ENCODE data around the gene DERL2. TPM values are rescaled to one million over a fixed set of nuclear protein-coding genes. Genes with fewer than 3 reads are reported as not detected.
A peak's percentile ranks its signal among the peaks of the same experiment; 100 is the strongest.
"Not testable (repeated sequence)": the region's sequence is repeated elsewhere in the genome, so short reads cannot be mapped to it uniquely, and the experiment has no call there.

Gene DERL2
- total RNA-seq, 1 experiment from 2014 or later, result 38.7 TPM

- peak; percentile 35 for ATAC-seq
- Histone ChIP-seq H3K27ac (ENCODE audit: low read length) (peak overlapping the region; percentile 62), H3K36me3 (ENCODE audit: low read depth, low read length) (peaks cover 31% of the 10 kb centered on the region; the same call in 1 of the 2 replicates), H3K4me1 (ENCODE audit: insufficient read depth, low read length) (peaks cover 20% of the 10 kb centered on the region), H4K20me1 (ENCODE audit: low read length) (peaks cover 5% of the 10 kb centered on the region; the same call in 1 of the 2 replicates), H3K27me3 (ENCODE audit: low read length) (no peaks in the 10 kb centered on the region), H2AFZ (ENCODE audit: low read length) (no peak overlapping the region), H3K4me3 (ENCODE audit: low read length) (peak overlapping the region; percentile 99), H3K9me2 (replicated peaks; ENCODE audit: low read length) (no peaks in the 10 kb centered on the region), H3K79me2 (ENCODE audit: low read length) (peaks cover 42% of the 10 kb centered on the region), H3K9ac (ENCODE audit: low read length) (peak overlapping the region; percentile 98), H3K4me2 (ENCODE audit: low read length) (peak overlapping the region; percentile 96), H3K9me3 (ENCODE audit: low read length) (no peaks in the 10 kb centered on the region), H3F3A (ENCODE audit: low read length, unreplicated experiment) (no peaks in the 10 kb centered on the region)
- DNase-seq, result peak; percentile 72
- ChIA-PET POLR2A (ENCODE audit: unreplicated experiment) (no interaction called here), CTCF (no interaction called here)
- BruUV-seq (replicated peaks), result TSS peak; percentile 59
- TF ChIP-seq EZH2 (IDR thresholded peaks at IDR 0.05; ENCODE audit: low read length, unreplicated experiment) (no peak), CTCF (conservative IDR thresholded peaks at IDR 0.05; ENCODE audit: low read depth, low read length) (no peak), EZH2phosphoT487 (IDR thresholded peaks at IDR 0.05; ENCODE audit: borderline replicate concordance, low read length) (no peak)
- intact Hi-C loops (cut with micrococcal nuclease), result no loop called here
Observed at GRCh38 chr17:5437721-5438317, 48.2 kb downstream of the DERL2 start.

- BruUV-seq (replicated peaks); H3K9ac ChIP-seq (ENCODE audit: low read length); H3K4me2 ChIP-seq (ENCODE audit: low read length); H3K9me3 ChIP-seq (ENCODE audit: low read length); H3K9me2 ChIP-seq (replicated peaks; ENCODE audit: low read length); intact Hi-C loops (cut with micrococcal nuclease); H3K4me3 ChIP-seq (ENCODE audit: low read length); H3F3A ChIP-seq (ENCODE audit: low read length, unreplicated experiment); ATAC-seq; H3K27me3 ChIP-seq (ENCODE audit: low read length); H3K27ac ChIP-seq (ENCODE audit: low read length); DNase-seq; H4K20me1 ChIP-seq (ENCODE audit: low read length); H2AFZ ChIP-seq (ENCODE audit: low read length): not testable (repeated sequence)
- ChIA-PET POLR2A (ENCODE audit: unreplicated experiment) (interaction anchor here (0.5 to 0.7 kb wide), 2 partner anchors 8 to 44 kb away, joined by 3 to 12 read pairs; no protein-coding TSS in a partner anchor), CTCF (interaction anchor here (0.7 kb wide), 1 partner anchor 483 kb away, joined by 12 read pairs; no protein-coding TSS in a partner anchor)
- H3K79me2 ChIP-seq (ENCODE audit: low read length), result peaks cover 42% of the 10 kb centered on the region
- peaks cover 20% of the 10 kb centered on the region for H3K4me1 ChIP-seq (ENCODE audit: insufficient read depth, low read length)
- peaks cover 46% of the 10 kb centered on the region for H3K36me3 ChIP-seq (ENCODE audit: low read depth, low read length)
Observed at GRCh38 chr17:5435781-5436315, 50.1 kb downstream of the DERL2 start.

GRCh38 chr17:5434984-5435383 lies 51.0 kb downstream of the DERL2 start:
- ChIA-PET POLR2A (ENCODE audit: unreplicated experiment) (no interaction called here), CTCF (no interaction called here)
- ATAC-seq, result no peak
- BruUV-seq (replicated peaks), result no TSS peak
- no peak overlapping the region for H2AFZ ChIP-seq (ENCODE audit: low read length)
- DNase-seq, result no peak
- H3K4me1 ChIP-seq (ENCODE audit: insufficient read depth, low read length), result peaks cover 20% of the 10 kb centered on the region
- H3F3A ChIP-seq (ENCODE audit: low read length, unreplicated experiment), result peaks cover 4% of the 10 kb centered on the region
- H3K27ac ChIP-seq (ENCODE audit: low read length), result no peak overlapping the region
- no peak overlapping the region for H3K4me3 ChIP-seq (ENCODE audit: low read length)
- H3K9ac ChIP-seq (ENCODE audit: low read length), result no peak overlapping the region
- H3K36me3 ChIP-seq (ENCODE audit: low read depth, low read length), result peaks cover 46% of the 10 kb centered on the region
- H3K79me2 ChIP-seq (ENCODE audit: low read length), result peaks cover 42% of the 10 kb centered on the region
- H3K9me3 ChIP-seq (ENCODE audit: low read length), result no peaks in the 10 kb centered on the region
- peaks cover 5% of the 10 kb centered on the region; the same call in 1 of the 2 replicates for H4K20me1 ChIP-seq (ENCODE audit: low read length)
- no peak for TF ChIP-seq CTCF (conservative IDR thresholded peaks at IDR 0.05; ENCODE audit: low read depth, low read length)
- TF ChIP-seq EZH2 (IDR thresholded peaks at IDR 0.05; ENCODE audit: low read length, unreplicated experiment), result no peak
- no peak for TF ChIP-seq EZH2phosphoT487 (IDR thresholded peaks at IDR 0.05; ENCODE audit: borderline replicate concordance, low read length)
- no peaks in the 10 kb centered on the region for H3K27me3 ChIP-seq (ENCODE audit: low read length)
- H3K4me2 ChIP-seq (ENCODE audit: low read length), result no peak overlapping the region
- no peaks in the 10 kb centered on the region for H3K9me2 ChIP-seq (replicated peaks; ENCODE audit: low read length)
- intact Hi-C loops (cut with micrococcal nuclease), result no loop called here

Data from PC-3 (cell line).